ENCODE measurements around the gene KIF5B.
"Not testable (repeated sequence)": the region's sequence is repeated elsewhere in the genome, so short reads cannot be mapped to it uniquely, and the experiment has no call there.

The KIF5B gene

GRCh38 chr10:32004161-32004591, 52.0 kb downstream of the KIF5B start:
- no peak for DNase-seq

GRCh38 chr10:32002531-32002930, 53.7 kb downstream of the KIF5B start:
- DNase-seq, result no peak

GRCh38 chr10:32000937-32001336, 55.3 kb downstream of the KIF5B start:
- DNase-seq, result no peak

GRCh38 chr10:31999836-32000235, 56.4 kb downstream of the KIF5B start:
- no peak for DNase-seq

- DNase-seq, result no peak
Measured at GRCh38 chr10:31999070-31999660, 57.1 kb downstream of the KIF5B start.

GRCh38 chr10:31994926-31995325, 61.3 kb downstream of the KIF5B start:
- no peak for DNase-seq

- DNase-seq, result no peak
Measured at GRCh38 chr10:31990937-31991336, 65.3 kb downstream of the KIF5B start.

- not testable (repeated sequence) for DNase-seq
Measured at GRCh38 chr10:31987786-31988185, 68.4 kb downstream of the KIF5B start.

- DNase-seq, result no peak
Measured at GRCh38 chr10:31982111-31982510, 74.1 kb downstream of the KIF5B start.

GRCh38 chr10:31980471-31980870, 75.8 kb downstream of the KIF5B start:
- DNase-seq, result no peak

GRCh38 chr10:31979071-31979470, 77.2 kb downstream of the KIF5B start:
- not testable (repeated sequence) for DNase-seq

- DNase-seq, result no peak
Measured at GRCh38 chr10:31978156-31978483, 78.1 kb downstream of the KIF5B start.

- peak; percentile 10 for DNase-seq
Measured at GRCh38 chr10:31977440-31978155, 78.6 kb downstream of the KIF5B start.

- DNase-seq, result no peak
Measured at GRCh38 chr10:31975157-31975765, 81.0 kb downstream of the KIF5B start.

GRCh38 chr10:31974434-31975124, 81.6 kb downstream of the KIF5B start:
- DNase-seq, result no peak

GRCh38 chr10:31972519-31973041, 83.6 kb downstream of the KIF5B start:
- DNase-seq, result no peak

- DNase-seq, result not testable (repeated sequence)
Measured at GRCh38 chr10:31969847-31970246, 86.4 kb downstream of the KIF5B start.

GRCh38 chr10:31963589-31963980, 92.6 kb downstream of the KIF5B start:
- DNase-seq, result no peak

- DNase-seq, result no peak
Measured at GRCh38 chr10:31962826-31963588, 93.2 kb downstream of the KIF5B start.

- peak; percentile 34 for DNase-seq
Measured at GRCh38 chr10:31961277-31962074, 94.7 kb downstream of the KIF5B start.

GRCh38 chr10:31959461-31960173, 96.6 kb downstream of the KIF5B start:
- no peak for DNase-seq
